ENCODE measurements around the gene POC1A. TPM values are rescaled to one million over a fixed set of nuclear protein-coding genes. Genes with fewer than 3 reads are reported as not detected.

POC1A gene
- total and polyA plus RNA-seq, 2 donors (not counting 1 experiment from before 2014, with no cell fraction given) = 3.8 to 17.7 TPM

DNA sequence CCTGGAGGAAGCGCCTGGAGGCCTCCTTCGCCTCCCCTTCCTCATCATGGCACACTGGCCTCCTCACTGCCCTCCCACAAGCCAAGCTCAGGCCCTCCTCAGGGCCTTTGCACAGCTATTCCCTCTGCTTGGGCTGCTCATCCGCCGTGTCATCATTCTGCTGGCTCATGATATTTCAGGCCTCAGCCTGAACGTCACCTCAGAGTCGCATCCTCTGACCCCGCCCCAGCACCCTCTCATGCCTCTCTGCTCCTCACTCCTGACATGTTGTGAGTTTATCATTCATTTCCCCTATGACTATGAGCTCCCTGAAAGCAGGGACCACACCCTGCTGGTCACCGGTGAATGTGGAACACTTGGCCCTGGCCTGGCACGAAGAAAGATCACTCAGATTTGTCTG, 20.7 kb upstream of the POC1A start:
- Histone ChIP-seq H3K27ac (ENCODE audit: insufficient read depth, low read length) (no peak overlapping the region), H3K4me2 (ENCODE audit: extremely low read depth, insufficient read depth, low read length) (no peak overlapping the region), H3K36me3 (ENCODE audit: control insufficient read depth, insufficient read depth, low read length) (no peaks in the 10 kb centered on the region), H3K9ac (ENCODE audit: insufficient read depth, low read length) (no peak overlapping the region), H3K79me2 (ENCODE audit: control insufficient read depth, insufficient read depth, low read length) (no peaks in the 10 kb centered on the region), H2AFZ (ENCODE audit: low read length) (no peak overlapping the region), H3K27me3 (ENCODE audit: control insufficient read depth, insufficient read depth, low read length) (no peaks in the 10 kb centered on the region), H3K9me3 (ENCODE audit: control insufficient read depth, insufficient read depth, low read depth, low read length) (no peaks in the 10 kb centered on the region), H3K4me1 (ENCODE audit: control insufficient read depth, extremely low read depth, insufficient read depth, low read length) (peaks cover 9% of the 10 kb centered on the region), H3K4me3 (replicated peaks in 1 of 4; ENCODE audit: control extremely low read depth in 1 of 4, insufficient read depth in 1 of 4, low read depth in 3 of 4, low read length in 4 of 4) (no peak overlapping the region), H4K20me1 (ENCODE audit: control insufficient read depth, extremely low read depth, insufficient read depth, low read length) (no peaks in the 10 kb centered on the region)
- TF ChIP-seq CTCF (conservative IDR thresholded peaks at IDR 0.05 in 1 of 2, IDR thresholded peaks at IDR 0.05 in 1 of 2; ENCODE audit: low read depth in 1 of 2, low read length in 2 of 2) (no peak), EZH2 (IDR thresholded peaks at IDR 0.05; ENCODE audit: low read length, missing control alignments) (no peak)
- no peak for DNase-seq (ENCODE audit: low read depth in 2 of 2)

GRCh38 chr3:52173101-52173500, 18.9 kb upstream of the POC1A start:
- no peak overlapping the region for H3K4me3 ChIP-seq (replicated peaks in 1 of 4; ENCODE audit: control extremely low read depth in 1 of 4, insufficient read depth in 1 of 4, low read depth in 3 of 4, low read length in 4 of 4)
- H3K9me3 ChIP-seq (ENCODE audit: control insufficient read depth, insufficient read depth, low read depth, low read length) = no peaks in the 10 kb centered on the region
- TF ChIP-seq EZH2 (IDR thresholded peaks at IDR 0.05; ENCODE audit: low read length, missing control alignments) (no peak), CTCF (conservative IDR thresholded peaks at IDR 0.05 in 1 of 2, IDR thresholded peaks at IDR 0.05 in 1 of 2; ENCODE audit: low read depth in 1 of 2, low read length in 2 of 2) (no peak)
- no peak overlapping the region for H2AFZ ChIP-seq (ENCODE audit: low read length)
- H3K27ac ChIP-seq (ENCODE audit: insufficient read depth, low read length) = no peak overlapping the region
- no peak for DNase-seq (ENCODE audit: low read depth in 2 of 2)
- H3K79me2 ChIP-seq (ENCODE audit: control insufficient read depth, insufficient read depth, low read length) = no peaks in the 10 kb centered on the region
- H3K4me2 ChIP-seq (ENCODE audit: extremely low read depth, insufficient read depth, low read length) = no peak overlapping the region
- no peaks in the 10 kb centered on the region for H3K27me3 ChIP-seq (ENCODE audit: control insufficient read depth, insufficient read depth, low read length)
- peaks cover 9% of the 10 kb centered on the region for H3K4me1 ChIP-seq (ENCODE audit: control insufficient read depth, extremely low read depth, insufficient read depth, low read length)
- no peaks in the 10 kb centered on the region for H3K36me3 ChIP-seq (ENCODE audit: control insufficient read depth, insufficient read depth, low read length)
- H4K20me1 ChIP-seq (ENCODE audit: control insufficient read depth, extremely low read depth, insufficient read depth, low read length) = no peaks in the 10 kb centered on the region
- H3K9ac ChIP-seq (ENCODE audit: insufficient read depth, low read length) = no peak overlapping the region

DNA sequence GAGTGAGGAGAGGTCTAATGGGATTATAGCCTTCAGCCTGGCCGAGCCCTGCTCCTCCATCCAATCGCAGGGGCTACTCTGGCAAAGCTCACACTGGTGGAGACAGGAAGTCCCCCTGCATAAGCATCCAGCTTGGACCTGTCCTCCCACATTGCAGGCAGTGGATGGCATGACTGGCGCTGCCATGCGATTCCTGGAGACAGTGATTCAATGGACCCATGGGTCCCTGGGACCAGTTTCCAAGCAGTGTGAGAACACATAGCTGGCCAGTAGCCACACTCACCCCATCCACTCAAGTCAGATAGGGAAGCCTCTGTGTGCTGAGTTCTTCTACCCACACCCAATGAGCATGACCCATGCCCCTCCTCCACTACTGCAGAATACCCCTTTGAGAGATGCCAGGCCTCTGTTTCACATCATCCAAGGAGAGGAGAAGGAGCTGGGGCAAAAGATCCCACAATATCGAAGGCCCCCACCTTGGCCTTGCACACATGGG, 18.1 kb upstream of the POC1A start:
- H3K79me2 ChIP-seq (ENCODE audit: control insufficient read depth, insufficient read depth, low read length) = no peaks in the 10 kb centered on the region
- TF ChIP-seq EZH2 (IDR thresholded peaks at IDR 0.05; ENCODE audit: low read length, missing control alignments) = no peak
- no peak for TF ChIP-seq CTCF (conservative IDR thresholded peaks at IDR 0.05 in 1 of 2, IDR thresholded peaks at IDR 0.05 in 1 of 2; ENCODE audit: low read depth in 1 of 2, low read length in 2 of 2)
- H4K20me1 ChIP-seq (ENCODE audit: control insufficient read depth, extremely low read depth, insufficient read depth, low read length) = no peaks in the 10 kb centered on the region
- H3K9me3 ChIP-seq (ENCODE audit: control insufficient read depth, insufficient read depth, low read depth, low read length) = no peaks in the 10 kb centered on the region
- peaks cover 9% of the 10 kb centered on the region for H3K4me1 ChIP-seq (ENCODE audit: control insufficient read depth, extremely low read depth, insufficient read depth, low read length)
- no peak overlapping the region for H3K9ac ChIP-seq (ENCODE audit: insufficient read depth, low read length)
- no peak overlapping the region for H3K4me2 ChIP-seq (ENCODE audit: extremely low read depth, insufficient read depth, low read length)
- no peak overlapping the region for H3K27ac ChIP-seq (ENCODE audit: insufficient read depth, low read length)
- no peaks in the 10 kb centered on the region for H3K36me3 ChIP-seq (ENCODE audit: control insufficient read depth, insufficient read depth, low read length)
- no peak overlapping the region for H3K4me3 ChIP-seq (replicated peaks in 1 of 4; ENCODE audit: control extremely low read depth in 1 of 4, insufficient read depth in 1 of 4, low read depth in 3 of 4, low read length in 4 of 4)
- no peak overlapping the region for H2AFZ ChIP-seq (ENCODE audit: low read length)
- no peak for DNase-seq (ENCODE audit: low read depth in 2 of 2)
- H3K27me3 ChIP-seq (ENCODE audit: control insufficient read depth, insufficient read depth, low read length) = peaks cover 3% of the 10 kb centered on the region

Measured in fibroblast of lung (primary cell).